ENCODE results near the gene ZNF471.
A peak's percentile ranks its signal among the peaks of the same experiment; 100 is the strongest.

Gene ZNF471

DNA sequence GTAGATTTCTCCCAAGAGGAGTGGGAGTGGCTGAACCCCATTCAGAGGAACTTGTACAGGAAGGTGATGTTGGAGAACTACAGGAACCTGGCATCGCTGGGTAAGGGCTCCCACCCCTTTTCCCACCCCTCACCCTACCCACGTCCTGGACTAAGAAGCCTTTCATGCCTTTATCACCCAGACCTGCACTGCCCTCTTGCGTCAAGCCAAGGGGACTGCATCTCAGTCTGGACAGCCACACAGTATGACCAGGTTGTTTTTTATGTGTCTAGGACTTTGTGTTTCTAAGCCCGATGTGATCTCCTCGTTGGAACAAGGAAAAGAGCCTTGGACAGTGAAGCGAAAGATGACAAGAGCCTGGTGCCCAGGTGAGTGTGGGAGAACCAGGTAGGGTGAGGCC, 39.9 kb downstream of the ZNF471 start:
- DNase-seq (ENCODE audit: extremely low read depth, low read depth) = no peak
- TF ChIP-seq, protein P1, sequence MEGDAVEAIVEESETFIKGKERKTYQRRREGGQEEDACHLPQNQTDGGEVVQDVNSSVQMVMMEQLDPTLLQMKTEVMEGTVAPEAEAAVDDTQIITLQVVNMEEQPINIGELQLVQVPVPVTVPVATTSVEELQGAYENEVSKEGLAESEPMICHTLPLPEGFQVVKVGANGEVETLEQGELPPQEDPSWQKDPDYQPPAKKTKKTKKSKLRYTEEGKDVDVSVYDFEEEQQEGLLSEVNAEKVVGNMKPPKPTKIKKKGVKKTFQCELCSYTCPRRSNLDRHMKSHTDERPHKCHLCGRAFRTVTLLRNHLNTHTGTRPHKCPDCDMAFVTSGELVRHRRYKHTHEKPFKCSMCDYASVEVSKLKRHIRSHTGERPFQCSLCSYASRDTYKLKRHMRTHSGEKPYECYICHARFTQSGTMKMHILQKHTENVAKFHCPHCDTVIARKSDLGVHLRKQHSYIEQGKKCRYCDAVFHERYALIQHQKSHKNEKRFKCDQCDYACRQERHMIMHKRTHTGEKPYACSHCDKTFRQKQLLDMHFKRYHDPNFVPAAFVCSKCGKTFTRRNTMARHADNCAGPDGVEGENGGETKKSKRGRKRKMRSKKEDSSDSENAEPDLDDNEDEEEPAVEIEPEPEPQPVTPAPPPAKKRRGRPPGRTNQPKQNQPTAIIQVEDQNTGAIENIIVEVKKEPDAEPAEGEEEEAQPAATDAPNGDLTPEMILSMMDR (IDR thresholded peaks at IDR 0.05; ENCODE audit: low read depth, low read length) = no peak

DNA sequence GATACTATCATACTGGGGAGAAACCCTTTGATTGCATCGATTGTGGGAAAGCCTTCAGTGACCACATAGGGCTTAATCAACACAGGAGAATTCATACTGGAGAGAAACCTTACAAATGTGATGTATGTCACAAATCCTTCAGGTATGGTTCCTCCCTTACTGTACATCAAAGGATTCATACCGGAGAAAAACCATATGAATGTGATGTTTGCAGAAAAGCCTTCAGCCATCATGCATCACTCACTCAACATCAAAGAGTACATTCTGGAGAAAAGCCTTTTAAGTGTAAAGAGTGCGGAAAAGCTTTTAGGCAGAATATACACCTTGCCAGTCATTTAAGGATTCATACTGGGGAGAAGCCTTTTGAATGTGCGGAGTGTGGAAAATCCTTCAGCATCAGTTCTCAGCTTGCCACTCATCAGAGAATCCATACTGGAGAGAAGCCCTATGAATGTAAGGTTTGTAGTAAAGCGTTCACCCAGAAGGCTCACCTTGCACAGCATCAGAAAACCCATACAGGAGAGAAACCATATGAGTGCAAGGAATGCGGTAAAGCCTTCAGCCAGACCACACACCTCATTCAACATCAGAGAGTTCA, 46.7 kb downstream of the ZNF471 start:
- TF ChIP-seq, protein P1 (IDR thresholded peaks at IDR 0.05; ENCODE audit: low read depth, low read length) = no peak

DNA sequence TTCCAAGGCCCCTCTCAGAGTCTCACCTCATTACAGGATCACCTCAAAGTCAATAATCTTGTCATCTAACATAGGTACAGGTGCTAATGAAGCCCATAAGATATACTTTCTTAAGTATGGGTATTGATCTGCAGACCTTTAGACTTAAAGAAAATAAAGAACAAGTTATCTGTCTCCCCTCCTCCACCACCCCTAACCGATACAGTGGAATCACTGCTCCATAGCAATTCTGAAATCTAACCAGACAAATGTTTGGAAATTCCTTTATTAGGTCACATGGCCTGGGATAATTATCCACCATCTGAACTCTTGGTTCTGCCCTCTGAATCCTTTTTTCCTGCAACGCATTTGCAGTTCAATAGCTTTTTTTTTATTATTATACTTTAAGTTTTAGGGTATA, 55.1 kb downstream of the ZNF471 start:
- DNase-seq (ENCODE audit: extremely low read depth, low read depth) = no peak
- TF ChIP-seq, protein P1 (IDR thresholded peaks at IDR 0.05; ENCODE audit: low read depth, low read length) = no peak

More for the DNA sequence above, 46.7 kb downstream of the ZNF471 start:
- no peak for DNase-seq (ENCODE audit: extremely low read depth, low read depth)

DNA sequence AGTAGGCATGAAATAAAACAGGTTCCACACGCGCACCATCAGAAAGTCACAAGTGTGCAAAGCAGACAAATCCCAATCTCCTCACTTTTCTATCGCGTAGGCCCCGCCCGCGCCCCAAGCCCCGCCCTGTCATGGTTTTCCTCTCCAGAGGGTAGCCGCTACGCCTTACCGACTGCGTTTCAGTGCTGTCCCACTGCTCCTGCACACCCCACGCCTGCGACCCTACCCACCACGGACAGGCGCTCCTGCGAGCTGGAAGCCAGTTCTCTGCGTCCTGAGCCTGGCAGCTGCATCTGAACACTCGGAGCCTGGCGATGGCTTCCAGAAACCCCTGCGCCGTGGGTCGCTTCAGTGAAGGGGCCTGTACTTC, 59.2 kb downstream of the ZNF471 start:
- TF ChIP-seq, protein P1 (IDR thresholded peaks at IDR 0.05; ENCODE audit: low read depth, low read length) = no peak
- no peak for DNase-seq (ENCODE audit: extremely low read depth, low read depth)

DNA sequence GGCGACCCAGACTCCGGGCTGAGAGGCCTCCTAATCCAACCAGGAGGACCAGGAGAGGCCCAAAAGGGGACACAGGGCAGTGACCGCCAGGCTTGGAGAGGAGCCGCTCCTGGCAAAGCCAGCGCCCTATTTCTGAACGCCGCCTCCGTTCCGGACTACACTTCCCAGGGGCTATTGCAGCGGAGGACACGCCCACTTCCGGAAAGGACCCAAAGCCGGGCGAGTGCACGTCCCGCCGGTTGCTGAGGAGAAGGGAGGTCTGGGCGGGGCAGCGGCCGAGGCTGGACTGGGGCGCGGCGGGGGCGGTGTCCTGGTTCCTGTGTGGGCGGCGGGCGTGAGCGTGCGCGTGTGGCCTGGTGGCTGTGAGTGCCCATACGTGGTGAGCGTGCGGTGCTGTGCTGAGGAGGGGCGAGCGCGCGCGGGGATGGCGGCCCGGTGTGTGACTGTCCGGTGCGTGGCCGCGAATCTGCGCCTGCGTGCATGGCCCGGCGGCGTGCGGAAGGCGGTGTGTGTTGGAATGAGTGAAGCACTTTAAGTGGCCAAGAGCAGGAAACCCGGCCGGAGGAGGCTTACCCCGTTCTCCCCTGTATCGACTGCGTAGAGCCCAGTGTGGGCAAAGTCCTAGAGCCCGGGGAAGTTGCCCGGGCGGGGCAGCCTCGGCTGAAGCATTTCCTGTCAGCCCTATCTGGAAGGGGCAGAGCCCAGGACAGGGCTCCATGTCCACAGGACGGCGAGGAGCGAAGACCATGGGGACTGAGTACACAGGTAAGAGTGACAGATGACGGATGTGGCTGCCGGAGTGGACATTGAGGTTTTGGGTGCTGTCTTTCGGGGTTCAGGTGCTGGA, 59.8 kb downstream of the ZNF471 start, which contains the start of gene ZNF470:
ZNF470 (plus strand) TSS at position 195 of the 847 bp plus-strand sequence. CDS start 2,844 bp downstream, outside the sequence.
- TF ChIP-seq, protein P1 (IDR thresholded peaks at IDR 0.05; ENCODE audit: low read depth, low read length) = no peak
- DNase-seq (ENCODE audit: extremely low read depth, low read depth) = peak; percentile 67

DNA sequence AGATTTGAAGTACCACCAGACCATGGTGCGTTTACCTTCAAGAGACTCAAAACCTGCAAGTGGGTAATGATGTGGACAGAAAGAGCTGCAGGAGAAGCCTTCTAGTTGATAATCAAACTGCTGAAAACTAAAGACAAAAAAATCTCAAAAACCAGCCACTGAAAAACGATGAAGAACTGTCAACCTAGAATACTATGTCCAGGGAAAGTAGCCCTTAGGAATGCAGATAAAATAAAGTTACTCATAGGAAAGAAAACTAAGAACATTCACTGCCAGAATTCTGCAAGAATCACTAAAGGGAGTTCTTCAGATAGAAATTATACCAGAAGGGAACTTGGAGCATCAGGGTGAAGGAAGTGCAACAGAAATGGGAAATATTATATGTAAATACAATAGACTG, 64.9 kb downstream of the ZNF471 start:
- TF ChIP-seq, protein P1 (IDR thresholded peaks at IDR 0.05; ENCODE audit: low read depth, low read length) = no peak
- DNase-seq (ENCODE audit: extremely low read depth, low read depth) = no peak

DNA sequence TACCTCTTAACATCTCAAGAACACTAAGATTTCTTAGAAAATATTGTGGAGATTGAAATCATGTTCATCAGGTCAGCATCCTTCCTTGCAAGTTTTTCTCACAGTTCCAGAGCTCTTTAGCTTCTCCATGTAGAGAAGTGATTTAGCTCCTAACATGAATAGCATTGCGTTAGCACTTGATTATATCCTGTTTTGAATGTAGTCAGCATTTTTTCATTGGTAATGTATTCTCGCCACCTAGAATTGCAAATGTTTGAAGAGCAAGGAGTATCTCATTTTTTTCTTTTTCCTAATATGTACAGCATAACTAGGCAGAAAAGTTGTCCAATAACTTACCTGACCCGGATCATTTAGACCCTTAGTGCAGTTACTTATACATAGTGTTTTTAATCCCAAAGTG, 66.3 kb downstream of the ZNF471 start:
- TF ChIP-seq, protein P1 (IDR thresholded peaks at IDR 0.05; ENCODE audit: low read depth, low read length) = no peak
- no peak for DNase-seq (ENCODE audit: extremely low read depth, low read depth)

Measured in AG09319 (cell line).